HG03457 (cell line): ENCODE results near the gene PDE1C.

Experiments
- ATAC-seq: cut with Tn5 transposase; IDR thresholded peaks from one replicate; pipeline ENCODE4 v1.9.1; 2021; ENCODE audit warnings: moderate number of reproducible peaks; ENCODE audit not compliant: unreplicated experiment

PDE1C gene

DNA sequence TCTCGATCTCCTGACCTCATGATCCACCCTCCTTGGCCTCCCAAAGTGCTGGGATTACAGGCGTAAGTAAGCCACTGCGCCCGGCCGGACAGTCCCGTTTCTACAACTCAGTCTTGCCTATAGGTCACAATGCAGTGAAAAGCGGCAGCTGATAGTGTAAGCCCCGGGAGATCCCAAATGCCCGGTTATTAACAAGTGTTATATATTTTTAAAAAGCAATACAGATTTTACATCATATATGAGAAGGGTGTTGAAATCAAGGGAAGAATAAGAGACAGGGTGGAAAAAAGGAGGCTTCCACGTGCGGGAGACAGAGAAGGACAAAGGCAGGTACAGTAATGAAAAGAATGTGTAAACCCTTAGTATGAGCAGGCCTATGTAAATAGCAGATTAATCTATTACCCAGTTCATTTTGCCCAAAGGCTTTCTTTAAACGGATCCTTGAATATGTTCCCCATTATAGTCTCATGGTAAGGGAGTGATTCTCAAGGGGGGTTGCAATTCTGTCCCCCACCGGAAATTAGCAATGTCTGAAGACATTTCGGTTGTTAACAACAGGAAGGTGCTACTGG is 170.8 kb downstream of the PDE1C start:
- ATAC-seq = no peak

DNA sequence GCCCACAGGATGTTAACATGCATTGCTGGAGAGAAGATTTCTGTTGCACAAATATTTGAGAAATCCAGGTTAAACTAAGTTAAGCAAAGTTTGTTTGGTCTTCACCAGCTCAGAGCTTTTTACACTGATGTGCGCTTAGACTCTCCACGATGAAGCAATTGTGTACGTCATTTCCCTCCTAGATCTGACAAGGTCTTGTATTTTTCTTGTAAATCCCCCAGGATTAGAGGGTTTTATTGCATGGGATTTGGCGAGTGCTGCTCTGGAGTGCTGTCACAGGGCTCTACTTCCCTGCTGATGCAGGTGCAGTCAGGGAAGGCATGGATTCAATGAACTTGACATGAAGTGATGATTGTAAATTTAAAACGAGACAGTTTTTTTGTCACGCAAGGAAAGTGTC is 173.3 kb downstream of the PDE1C start:
- ATAC-seq = no peak

DNA sequence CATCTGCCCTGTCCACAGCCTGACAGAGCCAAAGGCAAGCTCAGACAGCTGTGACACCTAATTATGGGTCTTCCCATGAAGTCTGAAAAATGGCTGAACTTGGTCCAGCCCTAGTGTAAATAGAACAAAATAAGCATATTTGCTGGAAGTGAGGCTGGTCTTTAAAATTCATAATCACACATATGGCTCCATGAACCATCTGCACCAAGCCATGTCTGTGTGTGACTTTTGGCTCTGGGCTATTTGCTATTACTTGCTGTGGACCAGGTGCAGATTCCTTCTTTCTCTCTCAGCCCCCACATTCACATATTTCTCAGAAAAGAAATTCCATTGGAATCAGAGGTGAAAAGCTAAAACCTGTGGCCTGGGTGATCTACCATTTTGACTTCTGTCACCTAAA is 175.9 kb downstream of the PDE1C start:
- no peak for ATAC-seq

DNA sequence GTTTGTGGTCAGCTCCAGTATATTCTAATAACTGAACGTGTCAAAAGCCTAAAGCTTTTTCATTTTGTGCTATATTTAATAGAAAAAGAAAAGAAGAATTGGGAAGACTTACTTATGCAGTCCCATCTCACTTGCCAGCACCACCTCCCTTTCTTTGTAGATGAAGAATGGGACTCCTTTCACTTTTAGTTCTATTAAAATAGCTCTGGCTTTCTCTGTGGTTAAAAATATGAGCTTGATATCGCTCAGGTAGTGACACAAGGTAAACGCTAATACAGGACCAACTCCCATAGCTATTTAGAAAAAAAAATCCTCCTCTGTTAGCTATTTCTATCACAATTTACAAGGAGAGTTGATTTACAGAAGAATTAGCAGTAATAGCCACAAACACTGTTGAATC is 176.8 kb downstream of the PDE1C start:
- no peak for ATAC-seq

DNA sequence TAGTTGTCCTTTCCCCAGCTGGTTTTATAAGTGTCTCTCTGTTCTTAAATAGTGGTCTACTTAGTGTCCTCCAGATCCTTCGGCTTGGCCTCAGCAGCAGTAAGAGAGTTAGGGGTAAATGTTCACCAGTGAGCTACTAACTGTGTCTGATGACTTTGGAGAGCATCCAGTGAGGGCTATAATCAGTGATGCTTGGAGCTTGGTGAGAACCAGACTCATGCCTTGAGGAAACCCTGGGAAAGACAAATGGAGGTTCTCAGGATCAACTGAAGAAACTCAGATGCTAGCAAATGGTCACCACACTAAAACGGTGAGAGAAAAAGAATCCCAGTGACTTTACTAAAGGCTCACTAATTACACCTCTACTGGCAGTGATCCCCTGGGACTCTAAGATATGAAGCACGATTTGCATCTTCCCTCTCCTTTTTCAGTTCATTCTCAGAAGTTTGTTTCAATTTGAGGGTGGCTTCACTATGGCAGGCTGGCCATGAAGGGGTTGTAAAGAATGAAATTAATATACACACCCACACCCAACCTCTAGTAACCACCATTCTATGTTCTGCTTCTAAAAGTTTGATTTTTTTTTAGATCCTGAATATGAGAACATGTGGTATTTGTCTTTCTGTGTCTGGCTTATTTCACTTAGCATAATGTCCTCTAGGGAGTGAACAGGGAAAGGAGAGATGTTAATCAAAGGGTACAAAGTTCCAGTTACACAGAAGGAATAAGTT is 177.9 kb downstream of the PDE1C start:
- peak; percentile 85 for ATAC-seq

DNA sequence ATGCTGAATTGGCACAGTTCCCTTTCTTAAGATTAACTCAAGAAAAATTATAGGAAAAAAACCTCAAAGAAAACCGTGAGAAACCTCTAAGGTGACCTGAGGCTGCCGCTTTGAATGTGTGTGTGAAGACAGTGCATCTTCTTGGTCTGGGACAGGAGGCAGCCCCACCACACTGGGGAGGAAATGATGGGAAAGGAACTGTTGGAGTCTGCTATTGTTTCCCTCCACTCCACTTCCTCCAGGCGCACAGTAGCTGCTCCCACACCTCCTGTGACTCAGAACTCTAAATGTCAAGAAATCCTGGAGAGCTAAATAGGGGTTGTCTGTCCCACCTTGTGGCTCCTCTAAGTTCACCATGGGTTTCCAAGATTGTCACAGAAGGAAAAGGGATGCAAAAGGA is 179.4 kb downstream of the PDE1C start:
- no peak for ATAC-seq

DNA sequence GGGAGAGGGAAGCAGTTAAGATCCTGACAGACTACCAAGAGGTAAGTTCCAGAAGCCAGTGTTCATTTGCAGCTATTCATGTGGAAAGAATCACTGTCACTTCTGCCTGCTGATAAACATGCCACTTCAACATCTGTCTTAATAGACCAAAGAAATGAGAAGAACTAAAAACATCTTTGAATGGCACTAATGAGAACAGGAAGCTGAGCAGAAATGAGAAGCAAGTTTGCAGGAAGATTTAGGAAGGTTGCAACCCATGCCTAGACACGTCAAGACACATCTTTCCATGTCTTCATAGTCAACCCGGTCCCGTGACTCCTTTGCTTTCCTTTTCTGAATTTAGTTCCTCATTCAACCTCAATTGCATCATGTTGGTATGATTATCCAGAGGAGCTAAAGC is 180.0 kb downstream of the PDE1C start:
- ATAC-seq = no peak

DNA sequence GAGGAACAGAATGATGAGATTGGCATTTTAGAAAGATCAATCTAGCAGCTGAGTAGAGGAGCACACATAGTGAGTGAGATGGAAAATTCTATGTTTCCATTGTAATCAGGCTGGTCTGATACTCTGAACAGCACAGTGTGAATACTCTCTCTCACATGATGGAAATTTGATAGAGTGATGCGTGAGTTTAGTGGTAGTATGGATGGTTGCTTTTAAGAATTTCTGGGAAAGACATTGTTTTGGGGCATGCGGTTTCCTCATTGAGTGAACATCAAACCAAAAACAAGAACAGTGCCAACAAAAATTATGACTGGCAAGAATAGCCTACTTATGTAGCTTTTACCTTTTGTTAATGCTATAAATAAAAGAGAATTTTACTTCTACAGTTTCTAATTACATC is 183.2 kb downstream of the PDE1C start:
- no peak for ATAC-seq

DNA sequence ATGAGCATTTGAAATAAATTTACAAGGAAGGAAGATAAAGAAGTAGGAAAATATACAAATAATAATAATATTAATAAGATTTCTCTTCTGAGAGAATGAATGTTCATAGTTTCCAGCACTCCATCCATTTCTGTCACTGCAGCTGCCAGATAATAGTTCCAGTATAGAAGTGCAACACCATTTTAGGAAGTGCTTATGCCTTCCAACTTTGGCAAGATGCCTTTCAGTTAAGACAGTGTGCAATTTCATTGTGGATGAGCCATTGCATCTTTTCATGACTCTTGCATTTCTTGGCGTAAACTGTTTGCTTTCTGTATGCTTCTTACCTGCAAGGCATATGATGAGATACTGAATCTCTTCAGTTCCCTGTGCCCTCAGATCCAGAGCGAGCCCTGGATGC is 185.0 kb downstream of the PDE1C start:
- no peak for ATAC-seq

DNA sequence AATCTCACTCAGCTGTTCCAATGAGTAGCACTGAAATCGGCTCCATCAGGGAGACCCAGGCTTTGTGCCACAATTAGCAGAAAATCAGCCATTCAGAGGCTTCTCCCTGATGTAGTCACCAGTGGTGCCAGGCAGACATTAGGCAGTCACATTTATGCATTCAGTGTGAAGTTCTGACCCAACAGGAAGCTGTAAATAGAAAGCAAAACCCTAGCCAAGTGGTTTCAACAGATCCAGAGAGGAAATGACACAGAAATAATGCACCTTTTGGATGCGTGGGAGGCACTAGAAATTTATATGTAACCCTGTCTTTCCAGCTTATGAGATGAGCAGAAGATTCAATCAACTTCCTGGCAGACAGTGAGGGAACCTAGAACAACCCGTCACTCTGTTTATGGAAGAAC is 186.4 kb downstream of the PDE1C start:
- ATAC-seq = peak; percentile 74

DNA sequence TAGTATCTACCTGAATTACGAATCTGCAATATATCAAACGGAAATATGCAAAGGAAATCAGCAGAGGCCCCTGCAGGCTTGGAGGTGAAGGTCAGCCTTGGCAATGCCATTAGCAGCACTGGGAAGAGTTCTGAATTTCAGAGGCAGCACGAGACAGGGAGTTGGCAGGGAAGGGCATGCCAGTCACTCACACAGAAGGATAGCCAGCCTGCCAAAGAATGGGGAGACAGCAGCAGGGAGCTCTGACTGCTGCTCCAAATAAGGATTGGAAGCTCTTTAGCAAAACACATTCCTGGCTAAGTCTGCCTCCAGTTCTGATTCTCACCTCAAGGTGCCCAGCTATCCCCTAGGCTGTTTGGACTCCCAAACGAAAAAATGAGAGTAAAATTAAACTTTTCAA is 188.0 kb downstream of the PDE1C start:
- ATAC-seq = no peak

DNA sequence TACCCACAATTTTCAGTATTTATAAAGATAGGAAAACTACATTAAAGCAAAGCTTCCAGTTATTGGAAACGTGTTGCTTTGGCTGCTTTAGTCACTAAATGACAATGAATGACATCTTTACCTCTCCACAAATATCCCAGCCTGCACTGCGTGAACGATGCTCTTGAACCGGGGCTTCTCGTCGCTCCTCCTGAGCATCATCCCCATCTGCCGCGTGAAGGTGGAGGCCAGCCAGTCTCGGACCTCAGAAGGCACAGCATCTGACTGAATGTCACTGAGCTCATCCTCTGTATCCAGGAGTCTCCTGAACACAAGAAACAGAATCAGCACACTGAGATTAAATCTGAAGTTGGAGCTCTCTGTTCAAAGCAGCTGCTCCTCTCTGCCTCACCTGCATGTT is 191.3 kb downstream of the PDE1C start:
- ATAC-seq = no peak

DNA sequence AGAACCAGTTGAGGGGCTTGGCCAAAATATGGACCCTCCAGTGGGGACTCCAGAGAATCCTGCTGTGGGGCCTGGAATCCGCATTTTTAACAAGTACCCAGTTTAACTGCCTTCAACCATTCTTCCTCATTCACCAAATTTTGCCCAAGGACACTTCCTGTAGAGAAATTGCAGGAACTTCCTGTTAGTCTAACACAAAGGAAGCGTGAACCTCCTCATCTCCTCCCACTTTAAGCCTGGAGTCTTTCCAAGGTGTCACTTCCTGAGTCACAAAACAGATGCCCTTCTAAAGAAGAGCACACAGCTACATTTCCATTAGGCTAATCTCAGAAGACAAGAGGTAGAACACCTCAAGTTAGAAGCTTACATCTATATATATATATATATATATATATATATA is 194.8 kb downstream of the PDE1C start:
- no peak for ATAC-seq

DNA sequence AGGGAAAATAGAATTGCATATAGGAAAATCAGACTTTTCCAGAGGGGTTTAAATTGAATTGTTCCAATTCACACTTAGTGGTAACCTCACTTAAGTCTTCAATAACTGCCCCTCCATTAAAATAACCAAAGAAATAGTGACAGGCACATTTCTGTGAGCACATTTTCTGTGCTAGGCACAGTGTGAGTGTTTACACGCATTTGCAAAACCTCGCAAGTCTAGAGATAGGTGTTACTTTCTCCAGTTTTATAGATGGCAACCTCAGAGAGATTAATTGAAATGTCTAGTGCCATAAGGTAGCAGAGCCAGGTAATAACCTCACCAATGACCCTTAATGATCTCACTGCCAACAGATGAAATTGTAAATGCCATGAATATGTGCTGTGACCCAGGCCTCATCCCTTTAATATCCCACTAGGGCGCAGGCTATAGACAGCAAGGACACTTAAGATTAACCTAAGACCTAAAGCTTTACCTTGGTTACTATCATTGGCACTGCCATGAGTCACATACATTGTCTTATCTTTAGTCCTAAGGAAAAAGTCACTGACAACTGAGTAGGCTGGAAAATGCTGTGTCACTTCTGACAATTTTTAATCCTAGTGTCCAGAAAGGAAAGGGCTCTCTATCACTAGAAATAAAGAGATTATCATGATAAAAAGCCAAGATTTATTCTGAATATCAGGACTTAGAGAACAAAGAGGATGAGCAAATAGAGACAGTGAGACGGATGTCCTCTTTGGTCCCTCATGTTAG is 195.4 kb downstream of the PDE1C start:
- ATAC-seq = no peak

DNA sequence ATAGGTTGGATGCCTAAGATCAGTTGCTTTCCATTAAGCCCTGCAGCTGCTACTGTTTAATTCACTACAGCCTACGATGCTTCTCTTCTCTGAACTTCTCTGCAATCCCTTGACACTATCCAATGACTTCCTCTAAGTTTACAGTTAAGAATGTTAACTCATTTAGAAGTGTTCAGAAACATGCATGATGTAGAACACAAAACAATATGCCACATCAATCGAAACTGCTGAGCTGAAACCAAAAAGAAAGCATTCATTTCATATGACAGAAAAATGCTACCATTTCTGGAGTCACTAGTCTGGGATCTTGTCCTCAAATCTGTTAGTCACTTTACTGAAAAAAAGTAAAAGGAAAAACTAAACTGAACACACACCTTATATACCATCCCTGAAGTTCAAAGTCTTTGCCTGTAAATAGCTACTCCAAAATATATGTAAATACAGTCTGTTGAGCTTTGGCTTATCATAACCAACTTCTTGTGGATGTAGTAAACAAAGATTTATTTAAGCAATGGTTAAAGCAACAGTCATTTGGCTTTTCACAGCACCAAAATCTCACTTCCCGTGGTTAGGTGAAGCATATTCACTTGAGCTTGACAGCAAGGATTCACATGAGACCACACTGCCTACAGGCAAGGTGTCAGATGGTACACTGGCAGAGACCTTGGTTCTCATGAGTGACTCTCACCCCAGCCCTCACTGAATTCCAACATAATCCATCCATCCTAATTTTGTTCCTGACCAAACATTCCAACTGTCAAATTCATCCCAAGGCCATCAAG is 196.2 kb downstream of the PDE1C start:
- ATAC-seq = peak; percentile 64

DNA sequence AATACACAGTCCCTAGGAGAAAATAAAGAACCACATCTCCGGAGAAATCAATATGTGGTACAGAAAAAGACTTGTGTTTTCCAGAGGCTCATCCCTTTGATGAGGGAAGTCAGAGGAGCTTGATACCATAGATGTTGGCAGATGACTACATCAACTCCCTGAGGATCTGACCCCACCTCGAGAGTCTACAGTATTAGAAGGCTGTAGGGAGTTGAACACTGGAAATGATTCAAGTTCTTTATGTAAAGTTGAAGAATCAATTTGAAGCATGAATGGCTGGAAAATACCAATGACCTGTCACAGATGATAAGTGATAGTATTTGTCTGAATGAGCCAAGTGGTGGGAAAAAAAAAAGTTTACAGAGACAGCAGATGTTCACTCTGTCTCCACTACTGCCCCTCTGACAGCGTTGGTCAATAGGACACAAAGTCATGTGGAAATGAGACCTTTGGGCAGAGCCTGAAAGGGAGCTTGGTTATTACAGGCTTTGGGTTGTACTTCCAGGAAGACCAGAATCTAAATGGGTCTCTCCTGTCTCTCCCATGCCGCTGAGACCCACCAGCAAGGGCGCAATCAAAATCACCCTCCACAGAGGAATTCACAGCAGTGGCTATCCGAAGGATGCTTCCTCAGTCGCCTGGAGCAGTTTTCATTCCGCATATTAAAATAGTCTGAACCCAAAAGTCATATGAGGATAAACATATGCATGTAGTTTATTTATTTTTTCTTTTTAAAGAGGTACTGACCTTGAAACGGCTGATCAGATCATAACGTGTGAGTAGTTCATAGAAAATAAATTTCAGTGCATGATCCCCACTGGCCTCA is 197.4 kb downstream of the PDE1C start:
- no peak for ATAC-seq

DNA sequence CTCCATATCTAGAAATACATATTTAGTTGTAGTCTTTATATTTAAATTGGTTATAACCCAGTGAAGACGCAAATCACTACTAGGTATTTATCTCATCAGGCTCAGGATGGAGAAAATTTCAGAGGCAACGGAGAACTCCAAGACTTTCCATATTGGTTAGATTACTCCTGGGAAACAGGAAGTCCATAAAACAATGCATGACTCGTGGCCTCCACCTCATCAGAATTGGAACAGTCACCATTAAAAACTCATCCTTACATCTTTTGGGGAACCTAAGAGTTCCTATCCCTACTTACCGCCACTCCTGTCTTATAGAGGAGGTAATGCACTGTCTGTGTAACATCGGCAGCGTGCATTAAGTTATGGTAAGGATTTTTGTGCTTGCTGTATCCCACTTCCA is 205.6 kb downstream of the PDE1C start:
- ATAC-seq = no peak

DNA sequence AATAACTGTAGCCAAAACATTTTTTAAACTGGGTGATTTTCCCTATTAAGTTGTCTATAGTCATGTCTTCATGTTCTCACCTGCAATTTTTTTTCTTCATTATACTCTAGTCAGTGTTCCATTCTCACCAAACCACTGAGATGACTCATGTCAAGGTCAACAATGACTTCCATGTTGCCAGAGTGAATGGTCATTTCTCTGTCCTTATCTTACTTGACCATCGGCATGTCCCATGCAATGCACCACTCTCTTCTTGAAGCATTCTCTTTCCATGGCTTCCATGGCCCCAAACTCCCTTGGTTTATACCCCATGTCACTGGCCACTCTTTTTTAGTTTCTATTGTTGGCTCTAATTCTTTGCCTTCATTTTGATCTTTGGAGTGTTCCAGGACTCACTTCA is 209.3 kb downstream of the PDE1C start:
- no peak for ATAC-seq

DNA sequence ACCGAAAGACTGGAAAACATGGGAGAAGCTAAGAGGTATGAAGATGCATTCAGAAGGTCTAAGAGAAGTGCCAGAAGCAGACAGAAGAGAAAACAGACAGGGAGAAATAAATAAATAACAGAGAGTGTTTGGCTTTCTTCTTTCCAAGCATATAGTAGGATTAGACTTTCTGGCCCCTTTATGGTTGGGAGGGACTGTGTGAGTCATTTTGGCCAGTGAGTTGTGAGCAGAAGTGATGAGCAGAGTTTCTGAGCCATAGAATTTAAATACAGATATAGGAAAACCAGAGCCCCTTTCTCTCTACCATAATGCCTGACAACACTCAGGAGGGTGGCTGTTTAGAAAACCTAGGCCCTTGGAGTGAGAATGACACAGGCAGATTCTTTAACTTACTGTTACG is 212.2 kb downstream of the PDE1C start:
- no peak for ATAC-seq

DNA sequence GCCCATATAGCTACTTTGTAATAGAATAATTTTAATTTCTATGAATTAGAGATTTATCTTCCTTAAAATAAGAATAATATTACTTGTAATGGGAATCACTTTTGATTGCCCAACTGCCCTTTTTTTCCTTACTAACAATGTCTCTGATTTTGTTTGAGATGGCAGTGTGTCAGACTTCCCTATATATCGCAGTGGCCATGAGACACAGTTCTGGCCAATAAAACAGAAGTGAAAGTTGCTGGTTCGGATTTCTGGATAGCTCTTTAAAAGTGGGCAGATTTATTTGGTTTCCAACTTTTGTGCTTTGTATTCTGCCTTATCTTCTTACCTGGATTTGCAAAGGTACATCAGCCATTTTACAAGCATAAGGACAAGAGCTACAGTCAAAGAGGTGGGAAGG is 213.0 kb downstream of the PDE1C start:
- ATAC-seq = no peak

DNA sequence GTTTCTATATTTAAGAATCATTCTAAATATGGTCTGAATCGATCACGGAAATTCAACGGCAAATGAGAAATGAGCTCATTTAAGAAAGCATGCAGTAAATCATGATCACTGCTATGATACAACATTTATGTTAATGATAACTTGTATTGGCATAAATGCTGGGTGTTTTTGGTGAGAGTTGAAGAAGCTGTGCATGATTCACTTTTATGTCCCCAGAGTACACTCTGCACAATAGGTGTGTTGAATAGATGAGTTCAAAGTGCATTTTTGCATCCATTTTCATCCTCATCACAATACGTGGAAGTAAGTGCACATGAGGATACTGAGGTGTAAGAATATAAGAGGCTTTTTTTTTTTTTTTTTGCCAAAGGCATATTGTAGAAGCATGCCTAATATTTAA is 213.9 kb downstream of the PDE1C start:
- no peak for ATAC-seq
